SU-DHL-6 (cell line): Measurements from ENCODE around the gene FAM131B.
"Not testable (repeated sequence)": the region's sequence is repeated elsewhere in the genome, so short reads cannot be mapped to it uniquely, and the experiment has no call there.

Source experiments
- H2AFZ ChIP-seq: fragments of 200-600 bp; sonication (generic); 2 replicates; pipeline ENCODE4 v1.6.1; 2014; ENCODE audit warnings: low read depth, mild to moderate bottlenecking, moderate library complexity, mixed read lengths, antibody characterized with exemption, low read length; ENCODE audit not compliant: severe bottlenecking
- H3F3A ChIP-seq: fragments of 200-600 bp; shearing (Covaris generic); 2 replicates; pipeline ENCODE4 v1.6.0; 2016; ENCODE audit warnings: antibody characterized with exemption, mild to moderate bottlenecking; ENCODE audit not compliant: insufficient read depth
- H3K27ac ChIP-seq: fragments of 200-600 bp; sonication (generic); 2 replicates; pipeline ENCODE4 v1.5.1; 2016; ENCODE audit warnings: low read depth, mild to moderate bottlenecking, low read length, moderate library complexity, mixed read lengths
- H3K27me3 ChIP-seq: fragments of 200-600 bp; sonication (generic), shearing (Covaris generic); 2 replicates; pipeline ENCODE4 v1.6.0; 2014; ENCODE audit warnings: mild to moderate bottlenecking, low read length
- H3K36me3 ChIP-seq: fragments of 200-600 bp; sonication (generic); 2 replicates; pipeline ENCODE4 v1.6.1; 2014; ENCODE audit warnings: mild to moderate bottlenecking, low read length, mixed read lengths
- H3K4me2 ChIP-seq: fragments of 300-600, 200-600 bp; shearing (Covaris generic), sonication (generic); 2 replicates; pipeline ENCODE4 v1.6.0; 2014; ENCODE audit warnings: low read length, low read depth, mild to moderate bottlenecking; ENCODE audit not compliant: poor library complexity, severe bottlenecking
- H3K4me3 ChIP-seq: fragments of 200-600 bp; sonication (generic); 2 replicates; pipeline ENCODE4 v1.5.1; 2014; ENCODE audit warnings: antibody characterized with exemption, low read length, mild to moderate bottlenecking, mixed read lengths; ENCODE audit not compliant: insufficient read depth, poor library complexity, severe bottlenecking
- H3K79me2 ChIP-seq: fragments of 200-600 bp; sonication (generic); 2 replicates; pipeline ENCODE4 v1.6.1; 2014; ENCODE audit warnings: mild to moderate bottlenecking, low read length, moderate library complexity; ENCODE audit not compliant: insufficient read depth
- H3K9ac ChIP-seq: fragments of 200-600 bp; sonication (generic); 2 replicates; pipeline ENCODE4 v1.7.0; 2014; ENCODE audit warnings: mild to moderate bottlenecking, low read length
- H3K9me2 ChIP-seq: fragments of 200-600 bp; sonication (generic); replicated peaks from 2 replicates; pipeline ENCODE4 v1.6.1; 2014; ENCODE audit warnings: low read length; ENCODE audit not compliant: insufficient read depth
- H3K9me3 ChIP-seq: fragments of 200-600 bp; sonication (generic); 2 replicates; pipeline ENCODE4 v1.6.1; 2014; ENCODE audit warnings: low read length, mixed read lengths; ENCODE audit not compliant: insufficient read depth
- H4K20me1 ChIP-seq: fragments of 200-600 bp; sonication (generic); 2 replicates; pipeline ENCODE4 v1.6.1; 2014; ENCODE audit warnings: low read depth, mild to moderate bottlenecking, antibody characterized with exemption, low read length, moderate library complexity, mixed read lengths
- EZH2phosphoT487 ChIP-seq: fragments of 200-600 bp; sonication (generic), shearing (Covaris generic); conservative IDR thresholded peaks from 2 replicates; pipeline ENCODE4 v1.6.1; 2018; ENCODE audit warnings: mild to moderate bottlenecking, antibody characterized with exemption, low read length, moderate library complexity, mixed read lengths
- TF ChIP-seq, protein P1 (sequence below): fragments of 200-600 bp; sonication (generic); IDR thresholded peaks from one replicate; pipeline ENCODE4 v1.5.1; 2017; ENCODE audit warnings: antibody characterized with exemption, mild to moderate bottlenecking, low read length, moderate library complexity; ENCODE audit not compliant: insufficient read depth, poor library complexity, severe bottlenecking

FAM131B gene

GRCh38 chr7:143406002-143406357, 43.5 kb upstream of the FAM131B start:
- no peaks in the 10 kb centered on the region for H3K36me3 ChIP-seq

DNA sequence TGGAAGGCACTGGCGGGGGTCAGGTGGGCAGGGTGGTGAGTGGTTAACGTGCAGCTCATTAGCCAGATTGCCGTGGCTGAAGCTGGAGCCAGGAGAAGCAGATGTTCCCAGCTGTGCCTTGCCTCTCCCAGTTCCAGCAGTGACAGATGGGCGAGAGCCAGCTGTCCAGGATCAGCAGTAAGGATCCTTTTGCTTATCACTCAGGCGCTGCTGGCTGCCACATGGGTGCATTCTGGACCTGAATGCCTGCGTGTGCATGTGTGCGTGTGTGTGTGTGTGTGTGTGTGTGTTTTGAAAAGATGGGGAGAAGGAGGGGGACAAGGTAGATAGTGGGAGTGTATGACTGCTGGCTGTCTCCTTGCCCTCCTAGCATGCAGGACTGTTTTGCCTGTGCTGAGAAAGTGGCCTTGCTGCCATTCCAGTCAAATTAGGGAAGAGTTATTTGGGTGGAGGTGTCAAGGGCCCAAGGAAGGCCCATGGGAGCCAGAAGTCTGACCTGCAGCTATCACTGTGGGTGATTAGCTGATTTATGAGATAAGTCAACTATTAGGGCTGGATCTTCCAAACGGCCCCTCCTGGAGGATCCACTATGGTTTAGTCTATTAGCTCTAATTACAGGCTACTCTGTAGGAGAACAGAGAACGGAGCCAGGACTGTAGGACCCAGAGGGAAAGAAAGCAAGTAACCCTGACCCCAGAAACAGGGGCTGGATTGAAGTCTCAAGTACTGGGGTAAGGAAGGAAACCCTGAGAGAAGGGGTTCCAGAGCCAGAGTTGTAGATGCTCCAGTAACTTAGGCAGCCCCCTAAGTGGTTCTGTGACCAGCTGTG, 42.9 kb upstream of the FAM131B start:
- Histone ChIP-seq H3K27ac (no peak overlapping the region), H3K79me2 (no peaks in the 10 kb centered on the region), H3K9me2 (no peaks in the 10 kb centered on the region), H3K4me2 (no peak overlapping the region), H4K20me1 (no peaks in the 10 kb centered on the region), H3K4me3 (no peak overlapping the region), H3K36me3 (no peaks in the 10 kb centered on the region), H3K9ac (no peak overlapping the region), H3K9me3 (no peaks in the 10 kb centered on the region), H2AFZ (no peak overlapping the region), H3F3A (no peaks in the 10 kb centered on the region), H3K27me3 (no peaks in the 10 kb centered on the region)
- TF ChIP-seq, protein P1, sequence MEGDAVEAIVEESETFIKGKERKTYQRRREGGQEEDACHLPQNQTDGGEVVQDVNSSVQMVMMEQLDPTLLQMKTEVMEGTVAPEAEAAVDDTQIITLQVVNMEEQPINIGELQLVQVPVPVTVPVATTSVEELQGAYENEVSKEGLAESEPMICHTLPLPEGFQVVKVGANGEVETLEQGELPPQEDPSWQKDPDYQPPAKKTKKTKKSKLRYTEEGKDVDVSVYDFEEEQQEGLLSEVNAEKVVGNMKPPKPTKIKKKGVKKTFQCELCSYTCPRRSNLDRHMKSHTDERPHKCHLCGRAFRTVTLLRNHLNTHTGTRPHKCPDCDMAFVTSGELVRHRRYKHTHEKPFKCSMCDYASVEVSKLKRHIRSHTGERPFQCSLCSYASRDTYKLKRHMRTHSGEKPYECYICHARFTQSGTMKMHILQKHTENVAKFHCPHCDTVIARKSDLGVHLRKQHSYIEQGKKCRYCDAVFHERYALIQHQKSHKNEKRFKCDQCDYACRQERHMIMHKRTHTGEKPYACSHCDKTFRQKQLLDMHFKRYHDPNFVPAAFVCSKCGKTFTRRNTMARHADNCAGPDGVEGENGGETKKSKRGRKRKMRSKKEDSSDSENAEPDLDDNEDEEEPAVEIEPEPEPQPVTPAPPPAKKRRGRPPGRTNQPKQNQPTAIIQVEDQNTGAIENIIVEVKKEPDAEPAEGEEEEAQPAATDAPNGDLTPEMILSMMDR, result no peak
- TF ChIP-seq EZH2phosphoT487, result no peak

More at GRCh38 chr7:143406002-143406357, 43.5 kb upstream of the FAM131B start:
- H3K27ac ChIP-seq, result no peak overlapping the region
- H4K20me1 ChIP-seq, result no peaks in the 10 kb centered on the region
- no peak overlapping the region for H3K4me3 ChIP-seq
- TF ChIP-seq EZH2phosphoT487, result no peak
- TF ChIP-seq, protein P1, result no peak
- no peaks in the 10 kb centered on the region for H3K9me3 ChIP-seq
- no peaks in the 10 kb centered on the region for H3F3A ChIP-seq
- H3K79me2 ChIP-seq, result no peaks in the 10 kb centered on the region
- H3K9me2 ChIP-seq, result no peaks in the 10 kb centered on the region
- H2AFZ ChIP-seq, result no peak overlapping the region
- no peak overlapping the region for H3K9ac ChIP-seq
- H3K27me3 ChIP-seq, result no peaks in the 10 kb centered on the region
- H3K4me2 ChIP-seq, result no peak overlapping the region

- H3K27ac ChIP-seq, H3K9me2 ChIP-seq, H2AFZ ChIP-seq, H3K79me2 ChIP-seq, H4K20me1 ChIP-seq, H3K9me3 ChIP-seq, H3F3A ChIP-seq, H3K36me3 ChIP-seq, H3K4me2 ChIP-seq, H3K4me3 ChIP-seq, H3K27me3 ChIP-seq, H3K9ac ChIP-seq: not testable (repeated sequence)
Observed at GRCh38 chr7:143402233-143402632, 39.7 kb upstream of the FAM131B start.

DNA sequence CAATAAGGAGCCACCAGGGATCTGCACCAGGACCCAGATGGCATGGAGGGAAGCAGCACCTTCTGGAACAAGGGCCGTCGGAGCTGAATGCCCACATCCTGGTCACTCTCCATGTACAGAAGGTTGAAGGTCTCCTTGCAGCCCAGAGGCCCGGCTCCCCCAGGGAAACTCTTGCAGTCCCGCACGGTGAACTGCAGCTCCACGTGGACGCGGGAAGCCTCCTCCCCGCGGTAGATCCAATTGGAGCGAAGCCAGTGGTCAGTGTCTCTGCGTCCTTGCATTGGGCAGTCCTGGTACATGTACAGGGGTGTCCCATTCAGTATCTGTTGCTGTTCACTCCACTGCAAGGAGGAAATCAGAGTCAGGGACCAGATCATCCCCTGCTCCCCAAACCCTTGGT, 38.8 kb upstream of the FAM131B start:
- Histone ChIP-seq H3K27ac (no peak overlapping the region), H3K4me3 (no peak overlapping the region), H2AFZ (no peak overlapping the region), H3K4me2 (no peak overlapping the region), H3K9me2 (no peaks in the 10 kb centered on the region), H3K79me2 (no peaks in the 10 kb centered on the region), H4K20me1 (no peaks in the 10 kb centered on the region), H3F3A (no peaks in the 10 kb centered on the region), H3K36me3 (no peaks in the 10 kb centered on the region), H3K27me3 (no peaks in the 10 kb centered on the region), H3K9ac (no peak overlapping the region), H3K9me3 (no peaks in the 10 kb centered on the region)
- TF ChIP-seq EZH2phosphoT487, result no peak
- TF ChIP-seq, protein P1, result no peak
